NT2/D1 (cell line): ENCODE results near the gene RAC2.

Experiments
- SUZ12 ChIP-seq: IDR thresholded peaks from 2 replicates; pipeline ENCODE4 v1.6.1; 2011; ENCODE audit not compliant: insufficient read length, insufficient read depth; ENCODE audit errors: extremely low read depth
- YY1 ChIP-seq: IDR thresholded peaks from 2 replicates; pipeline ENCODE4 v1.6.1; 2011; ENCODE audit not compliant: insufficient read length, insufficient read depth
- ZNF274 ChIP-seq: IDR thresholded peaks from 2 replicates; pipeline ENCODE4 v1.6.1; 2011; ENCODE audit warnings: mild to moderate bottlenecking, low read depth, low read length

DNA sequence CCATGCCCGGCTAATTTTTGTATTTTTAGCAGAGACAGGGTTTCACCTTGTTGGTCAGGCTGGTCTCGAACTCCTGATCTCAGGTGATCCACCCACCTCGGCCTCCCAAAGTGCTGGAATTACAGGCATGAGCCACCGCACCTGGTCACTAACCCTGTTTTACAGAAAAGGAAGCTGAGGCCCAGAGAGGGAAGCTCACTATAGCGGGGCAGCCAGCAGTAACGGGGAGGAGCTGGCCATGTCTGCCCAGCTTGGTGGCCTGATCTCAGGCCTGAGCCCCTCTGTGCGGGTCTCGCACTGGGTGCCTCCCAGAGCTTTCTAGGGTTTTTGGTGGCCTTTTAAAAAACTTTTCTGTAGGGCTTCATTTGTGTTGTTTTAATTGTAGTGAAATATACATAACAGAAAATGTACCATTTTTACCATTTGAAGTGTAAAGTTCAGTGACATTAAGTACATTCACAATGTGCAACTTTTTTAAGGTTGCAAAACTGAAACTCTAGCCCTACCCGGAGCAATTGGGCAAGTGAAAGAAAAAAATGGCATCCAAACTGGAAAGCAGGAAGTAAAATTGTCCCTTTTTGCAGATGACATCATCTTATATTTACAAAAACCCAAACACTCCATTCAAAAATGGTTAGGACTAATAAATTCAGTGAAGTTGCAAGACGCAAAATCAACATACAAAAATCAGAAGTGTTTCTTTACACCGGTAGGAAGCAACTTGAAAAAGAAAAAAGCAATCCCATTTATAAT, 23.8 kb upstream of the RAC2 start:
- no peak for TF ChIP-seq ZNF274
- TF ChIP-seq YY1: no peak
- no peak for TF ChIP-seq SUZ12
